K562 (cell line): ENCODE data around the gene MMP20. TPM values are rescaled to one million over a fixed set of nuclear protein-coding genes. Genes with fewer than 3 reads are reported as not detected.

Experiments used
- CBX5 ChIP-seq: IDR thresholded peaks from 2 replicates; pipeline ENCODE4 v1.6.1; 2014; ENCODE audit warnings: low read depth, borderline replicate concordance
- CTCFL ChIP-seq: IDR thresholded peaks from 2 replicates; pipeline ENCODE4 v1.6.1; 2011; ENCODE audit warnings: borderline replicate concordance, low read depth, mild to moderate bottlenecking, moderate library complexity, low read length; ENCODE audit not compliant: insufficient read depth, poor library complexity, severe bottlenecking
- EGR1 ChIP-seq: fragments of 450-650 bp; conservative IDR thresholded peaks from 2 replicates; pipeline ENCODE4 v1.6.1; 2017; ENCODE audit warnings: mild to moderate bottlenecking
- ETS1 ChIP-seq: conservative IDR thresholded peaks from 2 replicates; pipeline ENCODE4 v1.6.1; 2011; ENCODE audit warnings: low read depth, mild to moderate bottlenecking, low read length; ENCODE audit not compliant: control insufficient read depth
- FOS ChIP-seq: IDR thresholded peaks from 3 replicates; pipeline ENCODE4 v1.6.1; 2011; ENCODE audit not compliant: insufficient read length; ENCODE audit errors: extremely low read depth
- GMEB1 ChIP-seq: fragments of 250-450 bp; sonication (Bioruptor Pico); IDR thresholded peaks from 2 replicates; pipeline ENCODE4 v1.4.0; 2020; ENCODE audit warnings: mild to moderate bottlenecking
- JUND ChIP-seq, 2 experiments: IDR thresholded peaks; 2 replicates in 1 of 2; 3 replicates in 1 of 2; pipeline ENCODE4 v1.6.1; 2011; ENCODE audit warnings: borderline replicate concordance in 2 of 2, low read depth in 2 of 2, low read length in 2 of 2, improper control_type of control experiment in 1 of 2, missing biosample characterization in 1 of 2, missing genetic modification characterization in 1 of 2, missing genetic modification reagents in 1 of 2
- KLF6 ChIP-seq: fragments of 250-450 bp; sonication (Bioruptor Pico); IDR thresholded peaks from 2 replicates; pipeline ENCODE4 v1.4.0; 2020; ENCODE audit warnings: mild to moderate bottlenecking, moderate library complexity, borderline replicate concordance
- TEAD1 ChIP-seq, 2 experiments: fragments of 450-650 bp in 1 of 2; sonication (generic) in 1 of 2; formaldehyde crosslinking; IDR thresholded peaks; 2 replicates each; pipeline versions ENCODE4 v1.4.0 to v1.8.0; 2020 to 2022; ENCODE audit warnings: mild to moderate bottlenecking in 2 of 2, missing genetic modification reagents in 1 of 2
- ZBTB17 ChIP-seq: fragments of 450-650 bp; formaldehyde crosslinking; IDR thresholded peaks from 2 replicates; pipeline ENCODE4 v1.4.0; 2020; ENCODE audit warnings: mild to moderate bottlenecking
- ZBTB5 ChIP-seq: fragments of 450-650 bp; IDR thresholded peaks from 2 replicates; pipeline ENCODE4 v1.6.1; 2017; ENCODE audit warnings: antibody characterized with exemption
- ZNF134 ChIP-seq: fragments of 250-450 bp; sonication (Bioruptor Pico); conservative IDR thresholded peaks from 2 replicates; pipeline ENCODE4 v1.4.0; 2020
- ZNF143 ChIP-seq: sonication (generic); formaldehyde crosslinking; IDR thresholded peaks from 2 replicates; pipeline ENCODE4 v1.9.0; 2022; ENCODE audit warnings: mild to moderate bottlenecking, missing genetic modification reagents
- ZNF395 ChIP-seq: fragments of 200-800 bp; sonication (Bioruptor generic); IDR thresholded peaks from 2 replicates; pipeline ENCODE4 v1.6.1; 2017; ENCODE audit warnings: missing genetic modification characterization, missing compliant biosample characterization
- ZNF668 ChIP-seq: fragments of 250-450 bp; sonication (Bioruptor Pico); IDR thresholded peaks from 2 replicates; pipeline ENCODE4 v1.8.0; 2022; ENCODE audit warnings: mild to moderate bottlenecking, inconsistent platforms
- ZNF77 ChIP-seq: fragments of 250-450 bp; sonication (Bioruptor Pico); IDR thresholded peaks from 2 replicates; pipeline ENCODE4 v1.5.0; 2020
- polyA plus RNA-seq, 8 experiments: library from polyadenylated mRNA; depleted of rRNA in 4 of 8; stranded (reverse) in 5 of 8; unstranded in 3 of 8; fragments of >200 nt; fragmentation: Nextera tagmentation in 2 of 8; fragmentation: Illumina TruSeq in 1 of 8; extraction: Ambion mirVana in 2 of 8; extraction: Trizol in 1 of 8; gene quantifications; 2 replicates each; pipeline versions ENCODE4 v1.2.1 to v1.2.3, GENCODE V29; 2011 to 2014; ENCODE audit warnings: inconsistent platforms in 1 of 8, missing spikeins in 1 of 8
- total RNA-seq, 7 experiments: library from RNA; depleted of rRNA in 6 of 7; stranded (reverse); fragments of >200 nt in 6 of 7; fragmentation: Illumina TruSeq in 2 of 7; extraction: Trizol in 2 of 7; gene quantifications; 2 replicates each; pipeline versions ENCODE4 v1.2.1 to v1.2.3, GENCODE V29; 2011 to 2021; ENCODE audit warnings: low replicate concordance in 1 of 7

MMP20 gene
- total and polyA plus RNA-seq, 9 of the 15 experiments (the other 6 are each of a cell fraction or from before 2014, with no cell fraction given) = not detected

- no peak for TF ChIP-seq ZNF143
- TF ChIP-seq ETS1 = no peak
- TF ChIP-seq ZNF395 (CRISPR knock-in tag) = peak; percentile 97
- no peak for TF ChIP-seq JUND (IDR thresholded peaks at IDR 0.05; ENCODE audit: borderline replicate concordance, low read depth, low read length)
- TF ChIP-seq JUND (tag; IDR thresholded peaks at IDR 0.05; ENCODE audit: borderline replicate concordance, low read depth, low read length) = peak; percentile 76; the same call in 2 of the 3 replicates
- peak; percentile 97 for TF ChIP-seq KLF6 (CRISPR knock-in tag)
- peak in 1 of 2 experiments; percentile 94; a peak in 2 of 4 replicates for TF ChIP-seq TEAD1 (CRISPR knock-in tag; IDR thresholded peaks at IDR 0.05)
- no peak for TF ChIP-seq FOS
- no peak for TF ChIP-seq ZBTB5
- TF ChIP-seq ZBTB17 = peak; percentile 90
- no peak for TF ChIP-seq ZNF77 (CRISPR knock-in tag)
- TF ChIP-seq ZNF668 (CRISPR knock-in tag) = peak; percentile 93
- TF ChIP-seq GMEB1 = 0 out of 2 replicates have a peak, but pooled peaks have one; percentile 36
- TF ChIP-seq EGR1 = peak; percentile 10; the same call in 1 of the 2 replicates
- TF ChIP-seq CBX5 = no peak
- TF ChIP-seq CTCFL = no peak
- peak; percentile 68; the same call in 1 of the 2 replicates for TF ChIP-seq ZNF134 (CRISPR knock-in tag)
Measured at GRCh38 chr11:102620818-102621561, 4.1 kb downstream of the MMP20 start (continued).
